Fibroblast of mammary gland (primary cell): ENCODE results near the gene ATXN3L.

Experiments
- DNase-seq: peaks from one replicate; pipeline ENCODE4 v3.0.0-alpha.2; 2010; ENCODE audit warnings: low read depth
- H3K4me3 ChIP-seq: 2 replicates; pipeline ENCODE4 v1.5.1; 2011; ENCODE audit warnings: low read depth, mild to moderate bottlenecking, low read length, moderate library complexity; ENCODE audit not compliant: control insufficient read depth
- TF ChIP-seq, protein P1 (sequence below): conservative IDR thresholded peaks from 2 replicates; pipeline ENCODE4 v1.5.1; 2011; ENCODE audit warnings: low read depth, low read length, inconsistent platforms; ENCODE audit not compliant: control insufficient read depth, insufficient read depth

ATXN3L gene

GRCh38 chrX:13319953-13320352, at the start of gene ATXN3L:
Gene ATXN3L (minus strand): TSS chrX:13320053. CDS start chrX:13319934, 119 bp downstream.
- TF ChIP-seq, protein P1, sequence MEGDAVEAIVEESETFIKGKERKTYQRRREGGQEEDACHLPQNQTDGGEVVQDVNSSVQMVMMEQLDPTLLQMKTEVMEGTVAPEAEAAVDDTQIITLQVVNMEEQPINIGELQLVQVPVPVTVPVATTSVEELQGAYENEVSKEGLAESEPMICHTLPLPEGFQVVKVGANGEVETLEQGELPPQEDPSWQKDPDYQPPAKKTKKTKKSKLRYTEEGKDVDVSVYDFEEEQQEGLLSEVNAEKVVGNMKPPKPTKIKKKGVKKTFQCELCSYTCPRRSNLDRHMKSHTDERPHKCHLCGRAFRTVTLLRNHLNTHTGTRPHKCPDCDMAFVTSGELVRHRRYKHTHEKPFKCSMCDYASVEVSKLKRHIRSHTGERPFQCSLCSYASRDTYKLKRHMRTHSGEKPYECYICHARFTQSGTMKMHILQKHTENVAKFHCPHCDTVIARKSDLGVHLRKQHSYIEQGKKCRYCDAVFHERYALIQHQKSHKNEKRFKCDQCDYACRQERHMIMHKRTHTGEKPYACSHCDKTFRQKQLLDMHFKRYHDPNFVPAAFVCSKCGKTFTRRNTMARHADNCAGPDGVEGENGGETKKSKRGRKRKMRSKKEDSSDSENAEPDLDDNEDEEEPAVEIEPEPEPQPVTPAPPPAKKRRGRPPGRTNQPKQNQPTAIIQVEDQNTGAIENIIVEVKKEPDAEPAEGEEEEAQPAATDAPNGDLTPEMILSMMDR = no peak

GRCh38 chrX:13369256-13370030, 49.6 kb upstream of the ATXN3L start:
- TF ChIP-seq, protein P1 = no peak
- DNase-seq = no peak
- H3K4me3 ChIP-seq = no peak overlapping the region

More at GRCh38 chrX:13319953-13320352, at the start of gene ATXN3L:
- no peak within 1 kb of the TSS for H3K4me3 ChIP-seq
- DNase-seq = no peak

DNA sequence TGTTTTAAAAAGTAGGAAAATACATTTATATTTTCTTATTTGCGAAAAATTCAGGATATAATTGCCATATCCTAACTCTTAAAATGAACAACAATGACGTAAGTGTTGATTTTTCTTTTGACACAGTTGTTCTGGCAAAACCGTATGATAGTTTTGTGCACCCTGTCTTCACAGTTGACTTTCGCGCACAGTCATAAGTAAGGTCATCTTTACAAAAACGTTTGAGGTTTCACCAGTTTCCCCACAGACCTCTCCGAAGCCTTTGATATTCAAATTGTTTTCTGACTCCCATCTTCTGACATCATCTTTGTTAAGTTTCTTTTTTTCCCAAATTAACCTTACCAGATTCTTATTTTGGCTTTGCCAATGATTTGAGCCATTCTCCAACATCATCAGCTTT, 48.1 kb upstream of the ATXN3L start:
- H3K4me3 ChIP-seq = no peak overlapping the region
- DNase-seq = no peak
- TF ChIP-seq, protein P1 = no peak

DNA sequence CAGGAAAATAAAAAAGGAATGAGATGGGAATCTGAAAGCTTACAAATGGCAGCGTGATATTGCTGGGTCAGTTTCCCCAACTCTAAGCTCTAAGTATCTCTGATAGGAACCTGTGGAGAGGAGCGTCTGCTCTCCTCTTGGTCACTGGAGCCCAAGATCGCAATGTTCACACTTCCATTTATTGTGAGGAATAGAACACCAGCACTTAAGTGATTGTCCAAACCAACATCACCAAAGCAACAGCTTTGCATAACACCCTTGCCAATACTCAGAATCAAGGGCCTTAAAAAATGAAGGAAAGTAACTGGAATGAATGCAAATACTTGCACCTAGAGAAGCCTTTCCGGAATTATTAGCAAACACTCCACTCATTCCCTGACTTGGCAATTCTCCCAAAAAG, 46.8 kb upstream of the ATXN3L start:
- TF ChIP-seq, protein P1 = no peak
- DNase-seq = no peak
- H3K4me3 ChIP-seq = no peak overlapping the region

- no peak for DNase-seq
- no peak overlapping the region for H3K4me3 ChIP-seq
- TF ChIP-seq, protein P1 = no peak
Measured at GRCh38 chrX:13365161-13365560, 45.3 kb upstream of the ATXN3L start.

GRCh38 chrX:13364230-13364857, 44.5 kb upstream of the ATXN3L start:
- DNase-seq = peak; percentile 27
- TF ChIP-seq, protein P1 = no peak
- H3K4me3 ChIP-seq = no peak overlapping the region
